Measurements from ENCODE around the gene XIRP2.
"Not testable (repeated sequence)": the region's sequence is repeated elsewhere in the genome, so short reads cannot be mapped to it uniquely, and the experiment has no call there.

XIRP2 gene

GRCh38 chr2:166932032-166932431, 43.8 kb downstream of the XIRP2 start:
- DNase-seq (ENCODE audit: low spot score) = no peak

- DNase-seq (ENCODE audit: low spot score) = no peak
Measured at GRCh38 chr2:166934817-166935216, 46.5 kb downstream of the XIRP2 start.

- DNase-seq (ENCODE audit: low spot score) = no peak
Measured at GRCh38 chr2:166942377-166942776, 54.1 kb downstream of the XIRP2 start.

GRCh38 chr2:166944909-166945308, 56.6 kb downstream of the XIRP2 start:
- DNase-seq (ENCODE audit: low spot score) = no peak

GRCh38 chr2:166957686-166958085, 69.4 kb downstream of the XIRP2 start:
- DNase-seq (ENCODE audit: low spot score) = no peak

GRCh38 chr2:166958986-166959481, 70.8 kb downstream of the XIRP2 start:
- no peak for DNase-seq (ENCODE audit: low spot score)

GRCh38 chr2:166959556-166959955, 71.3 kb downstream of the XIRP2 start:
- DNase-seq (ENCODE audit: low spot score) = no peak

- DNase-seq (ENCODE audit: low spot score) = no peak
Measured at GRCh38 chr2:166960702-166961270, 72.5 kb downstream of the XIRP2 start.

GRCh38 chr2:166961933-166962332, 73.7 kb downstream of the XIRP2 start:
- DNase-seq (ENCODE audit: low spot score) = no peak

- no peak for DNase-seq (ENCODE audit: low spot score)
Measured at GRCh38 chr2:166969486-166969885, 81.2 kb downstream of the XIRP2 start.

GRCh38 chr2:166972002-166972401, 83.7 kb downstream of the XIRP2 start:
- DNase-seq (ENCODE audit: low spot score) = no peak

- DNase-seq (ENCODE audit: low spot score) = no peak
Measured at GRCh38 chr2:166972418-166972817, 84.1 kb downstream of the XIRP2 start.

GRCh38 chr2:166984188-166984587, 95.9 kb downstream of the XIRP2 start:
- no peak for DNase-seq (ENCODE audit: low spot score)

GRCh38 chr2:166984797-166985196, 96.5 kb downstream of the XIRP2 start:
- DNase-seq (ENCODE audit: low spot score) = no peak

- DNase-seq (ENCODE audit: low spot score) = no peak
Measured at GRCh38 chr2:166994588-166995336, 106.5 kb downstream of the XIRP2 start.

- DNase-seq (ENCODE audit: low spot score) = no peak
Measured at GRCh38 chr2:166996465-166996864, 108.2 kb downstream of the XIRP2 start.

GRCh38 chr2:167001165-167001564, 112.9 kb downstream of the XIRP2 start:
- no peak for DNase-seq (ENCODE audit: low spot score)

- no peak for DNase-seq (ENCODE audit: low spot score)
Measured at GRCh38 chr2:167005096-167005495, 116.8 kb downstream of the XIRP2 start.

- no peak for DNase-seq (ENCODE audit: low spot score)
Measured at GRCh38 chr2:167013227-167013626, 124.9 kb downstream of the XIRP2 start.

GRCh38 chr2:167015806-167016205, 127.5 kb downstream of the XIRP2 start:
- DNase-seq (ENCODE audit: low spot score) = no peak

GRCh38 chr2:167017021-167017420, 128.7 kb downstream of the XIRP2 start:
- no peak for DNase-seq (ENCODE audit: low spot score)

GRCh38 chr2:167018590-167018989, 130.3 kb downstream of the XIRP2 start:
- DNase-seq (ENCODE audit: low spot score) = no peak

GRCh38 chr2:167028503-167028902, 140.2 kb downstream of the XIRP2 start:
- no peak for DNase-seq (ENCODE audit: low spot score)

GRCh38 chr2:167034976-167035375, 146.7 kb downstream of the XIRP2 start:
- not testable (repeated sequence) for DNase-seq (ENCODE audit: low spot score)
